Neural progenitor cell (in vitro differentiated cells): ENCODE measurements around the gene SUMF1. TPM values are rescaled to one million over a fixed set of nuclear protein-coding genes. Genes with fewer than 3 reads are reported as not detected.

ENCODE experiments used
- DNase-seq: peaks from one replicate; pipeline ENCODE4 v3.0.0-alpha.2; 2016; ENCODE audit warnings: low spot score
- H2AFZ ChIP-seq: fragments of 200-600 bp; sonication (generic); replicated peaks from 2 replicates; pipeline ENCODE4 v1.6.1; 2016; ENCODE audit warnings: antibody characterized with exemption
- H3F3A ChIP-seq: fragments of 200-600 bp; sonication (generic); 2 replicates; pipeline ENCODE4 v1.6.1; 2016; ENCODE audit warnings: antibody characterized with exemption, low read depth
- H3K27ac ChIP-seq: fragments of 200-600 bp; sonication (generic); 2 replicates; pipeline ENCODE4 v1.5.1; 2016; ENCODE audit warnings: mild to moderate bottlenecking
- H3K27me3 ChIP-seq: fragments of 200-600 bp; sonication (generic); 2 replicates; pipeline ENCODE4 v1.6.1; 2016; ENCODE audit warnings: mild to moderate bottlenecking, moderate library complexity
- H3K36me3 ChIP-seq: fragments of 200-600 bp; sonication (generic); 2 replicates; pipeline ENCODE4 v1.5.1; 2016
- H3K4me1 ChIP-seq: fragments of 200-600 bp; sonication (generic); 2 replicates; pipeline ENCODE4 v1.6.1; 2016; ENCODE audit warnings: mixed run types
- H3K4me2 ChIP-seq: fragments of 200-600 bp; sonication (generic); 2 replicates; pipeline ENCODE4 v1.6.1; 2016
- H3K4me3 ChIP-seq: fragments of 200-600 bp; sonication (generic); 2 replicates; pipeline ENCODE4 v1.5.1; 2016
- H3K79me2 ChIP-seq: fragments of 200-600 bp; sonication (generic); 2 replicates; pipeline ENCODE4 v1.6.1; 2016; ENCODE audit warnings: low read depth
- H3K9ac ChIP-seq: fragments of 200-600 bp; sonication (generic); 2 replicates; pipeline ENCODE4 v1.6.1; 2016
- H3K9me3 ChIP-seq: fragments of 200-600 bp; sonication (generic); 2 replicates; pipeline ENCODE4 v1.5.1; 2016; ENCODE audit warnings: low read depth
- H4K20me1 ChIP-seq: fragments of 200-600 bp; sonication (generic); 2 replicates; pipeline ENCODE4 v1.6.1; 2016; ENCODE audit warnings: low read depth
- H3K27ac Mint-ChIP-seq: 3 replicates; pipeline ENCODE4 v1.8.0; 2021; ENCODE audit warnings: mixed read lengths
- H3K27me3 Mint-ChIP-seq: 2 replicates; pipeline ENCODE4 v1.8.0; 2022; ENCODE audit warnings: low read depth, mild to moderate bottlenecking, inconsistent platforms, moderate library complexity, mixed read lengths; ENCODE audit not compliant: insufficient read depth
- H3K36me3 Mint-ChIP-seq: 3 replicates; pipeline ENCODE4 v1.8.0; 2021; ENCODE audit warnings: mixed read lengths
- H3K4me1 Mint-ChIP-seq: 3 replicates; pipeline ENCODE4 v1.8.0; 2021; ENCODE audit warnings: mixed read lengths
- H3K4me3 Mint-ChIP-seq: 3 replicates; pipeline ENCODE4 v1.8.0; 2021; ENCODE audit warnings: mild to moderate bottlenecking, moderate library complexity, mixed read lengths
- H3K9me3 Mint-ChIP-seq: 3 replicates; pipeline ENCODE4 v1.8.0; 2020; ENCODE audit warnings: mixed read lengths
- CTCF ChIP-seq: fragments of 200-600 bp; sonication (generic); IDR thresholded peaks from 2 replicates; pipeline ENCODE4 v1.5.1; 2017; ENCODE audit warnings: antibody characterized with exemption, mild to moderate bottlenecking
- EZH2 ChIP-seq: fragments of 200-600 bp; sonication (generic); IDR thresholded peaks from 2 replicates; pipeline ENCODE4 v1.6.1; 2017; ENCODE audit warnings: antibody characterized with exemption, mild to moderate bottlenecking, moderate library complexity
- EZH2phosphoT487 ChIP-seq: fragments of 200-600 bp; sonication (generic); IDR thresholded peaks from 2 replicates; pipeline ENCODE4 v1.6.1; 2017; ENCODE audit warnings: antibody characterized with exemption
- total RNA-seq: library from RNA; depleted of rRNA; stranded (reverse); fragments of >200 nt; gene quantifications from 2 replicates; pipeline ENCODE4 v1.2.3, GENCODE V29; 2015; ENCODE audit warnings: low replicate concordance

SUMF1 gene
- total RNA-seq, 1 donor from 2014 or later, result 10.6 TPM

GRCh38 chr3:4426261-4426781, 40.7 kb downstream of the SUMF1 start:
- TF ChIP-seq EZH2, result no peak
- no peak for TF ChIP-seq CTCF
- no peak for TF ChIP-seq EZH2phosphoT487
- H3K27ac Mint-ChIP-seq, result peak overlapping the region; percentile 83
- peaks cover 2% of the 10 kb centered on the region for H3K27me3 Mint-ChIP-seq
- Histone ChIP-seq H3K27me3 (no peaks in the 10 kb centered on the region), H3F3A (no peaks in the 10 kb centered on the region), H3K36me3 (no peaks in the 10 kb centered on the region), H2AFZ (no peak overlapping the region), H3K4me2 (no peak overlapping the region), H3K9ac (no peak overlapping the region), H3K27ac (no peak overlapping the region), H4K20me1 (no peaks in the 10 kb centered on the region), H3K79me2 (no peaks in the 10 kb centered on the region), H3K9me3 (no peaks in the 10 kb centered on the region), H3K4me1 (no peaks in the 10 kb centered on the region), H3K4me3 (no peak overlapping the region)
- DNase-seq, result no peak
- H3K4me3 Mint-ChIP-seq, result no peak overlapping the region
- H3K36me3 Mint-ChIP-seq, result no peaks in the 10 kb centered on the region
- no peaks in the 10 kb centered on the region for H3K9me3 Mint-ChIP-seq
- H3K4me1 Mint-ChIP-seq, result peaks cover 14% of the 10 kb centered on the region

GRCh38 chr3:4425707-4426106, 41.4 kb downstream of the SUMF1 start:
- Mint-ChIP-seq H3K4me3 (no peak overlapping the region), H3K36me3 (no peaks in the 10 kb centered on the region), H3K4me1 (peaks cover 14% of the 10 kb centered on the region), H3K27me3 (no peaks in the 10 kb centered on the region), H3K9me3 (no peaks in the 10 kb centered on the region), H3K27ac (no peak overlapping the region)
- Histone ChIP-seq H3K9me3 (no peaks in the 10 kb centered on the region), H3K27me3 (no peaks in the 10 kb centered on the region), H3K4me2 (no peak overlapping the region), H3F3A (no peaks in the 10 kb centered on the region), H3K36me3 (no peaks in the 10 kb centered on the region), H3K4me3 (no peak overlapping the region), H4K20me1 (no peaks in the 10 kb centered on the region), H3K27ac (no peak overlapping the region), H3K79me2 (no peaks in the 10 kb centered on the region), H3K9ac (no peak overlapping the region), H3K4me1 (no peaks in the 10 kb centered on the region), H2AFZ (no peak overlapping the region)
- TF ChIP-seq CTCF (no peak), EZH2 (no peak), EZH2phosphoT487 (no peak)
- DNase-seq, result no peak

- H3K27ac ChIP-seq, result no peak overlapping the region
- no peaks in the 10 kb centered on the region for H3K27me3 ChIP-seq
- DNase-seq, result no peak
- no peaks in the 10 kb centered on the region for H3K9me3 ChIP-seq
- Mint-ChIP-seq H3K27ac (no peak overlapping the region), H3K4me3 (no peak overlapping the region), H3K27me3 (no peaks in the 10 kb centered on the region), H3K4me1 (peaks cover 14% of the 10 kb centered on the region), H3K9me3 (no peaks in the 10 kb centered on the region), H3K36me3 (no peaks in the 10 kb centered on the region)
- no peak overlapping the region for H2AFZ ChIP-seq
- no peaks in the 10 kb centered on the region for H3K79me2 ChIP-seq
- H3K4me3 ChIP-seq, result no peak overlapping the region
- no peak for TF ChIP-seq CTCF
- no peak for TF ChIP-seq EZH2
- no peak for TF ChIP-seq EZH2phosphoT487
- no peaks in the 10 kb centered on the region for H4K20me1 ChIP-seq
- no peaks in the 10 kb centered on the region for H3K4me1 ChIP-seq
- H3K36me3 ChIP-seq, result no peaks in the 10 kb centered on the region
- H3K9ac ChIP-seq, result no peak overlapping the region
- H3K4me2 ChIP-seq, result no peak overlapping the region
- no peaks in the 10 kb centered on the region for H3F3A ChIP-seq
Observed at GRCh38 chr3:4425055-4425454, 42.0 kb downstream of the SUMF1 start.
